Activated T-cell treated with anti-CD3 and anti-CD28 coated beads, Interleukin-2, amount 50 U/mL, for 1 hour (primary cell): ENCODE results near the gene MID1IP1.

Experiments used
- DNase-seq: peaks from one replicate; pipeline ENCODE4 v3.0.0-alpha.2; 2020

MID1IP1 gene

GRCh38 chrX:38800981-38801845 lies at the start of gene MID1IP1:
MID1IP1 (plus strand) TSS chrX:38801459; CDS start chrX:38804947, 3,488 bp downstream.
- DNase-seq, result peak; percentile 77

GRCh38 chrX:38754102-38754790 lies 47.0 kb upstream of the MID1IP1 start:
- peak; percentile 22 for DNase-seq

- DNase-seq, result no peak
Measured at GRCh38 chrX:38754818-38755718, 46.2 kb upstream of the MID1IP1 start.

- no peak for DNase-seq
Measured at GRCh38 chrX:38760883-38761282, 40.4 kb upstream of the MID1IP1 start.

GRCh38 chrX:38768079-38768478 lies 33.2 kb upstream of the MID1IP1 start:
- no peak for DNase-seq

GRCh38 chrX:38770152-38770551 lies 31.1 kb upstream of the MID1IP1 start:
- DNase-seq, result no peak

- no peak for DNase-seq
Measured at GRCh38 chrX:38774249-38774648, 27.0 kb upstream of the MID1IP1 start.

GRCh38 chrX:38796946-38797345 lies 4.3 kb upstream of the MID1IP1 start:
- no peak for DNase-seq

- DNase-seq, result no peak
Measured at GRCh38 chrX:38798956-38799355, 2.3 kb upstream of the MID1IP1 start.

GRCh38 chrX:38799995-38800580 lies 1.2 kb upstream of the MID1IP1 start:
- no peak for DNase-seq

- no peak for DNase-seq
Measured at GRCh38 chrX:38803243-38803587, 2.0 kb downstream of the MID1IP1 start.

- peak; percentile 60 for DNase-seq
Measured at GRCh38 chrX:38803588-38804431, 2.6 kb downstream of the MID1IP1 start.

- no peak for DNase-seq
Measured at GRCh38 chrX:38804432-38804681, 3.1 kb downstream of the MID1IP1 start.

GRCh38 chrX:38804682-38805431 lies 3.6 kb downstream of the MID1IP1 start:
- DNase-seq, result peak; percentile 51

- peak; percentile 72 for DNase-seq
Measured at GRCh38 chrX:38805432-38806389, 4.5 kb downstream of the MID1IP1 start.

GRCh38 chrX:38806875-38807621 lies 5.8 kb downstream of the MID1IP1 start:
- DNase-seq, result no peak

GRCh38 chrX:38807873-38808272 lies 6.6 kb downstream of the MID1IP1 start:
- no peak for DNase-seq

- DNase-seq, result no peak
Measured at GRCh38 chrX:38811515-38812243, 10.4 kb downstream of the MID1IP1 start.

GRCh38 chrX:38816155-38816554 lies 14.9 kb downstream of the MID1IP1 start:
- DNase-seq, result no peak
